GM18498 (cell line): ENCODE results near the gene GNB5.

ENCODE experiments used
- ATAC-seq: cut with Tn5 transposase; IDR thresholded peaks from one replicate; pipeline ENCODE4 v1.9.1; 2021; ENCODE audit warnings: mild to moderate bottlenecking, moderate library complexity; ENCODE audit not compliant: unreplicated experiment

Gene GNB5

GRCh38 chr15:52208306-52208946 is 17.2 kb upstream of the GNB5 start:
- peak; percentile 78 for ATAC-seq

DNA sequence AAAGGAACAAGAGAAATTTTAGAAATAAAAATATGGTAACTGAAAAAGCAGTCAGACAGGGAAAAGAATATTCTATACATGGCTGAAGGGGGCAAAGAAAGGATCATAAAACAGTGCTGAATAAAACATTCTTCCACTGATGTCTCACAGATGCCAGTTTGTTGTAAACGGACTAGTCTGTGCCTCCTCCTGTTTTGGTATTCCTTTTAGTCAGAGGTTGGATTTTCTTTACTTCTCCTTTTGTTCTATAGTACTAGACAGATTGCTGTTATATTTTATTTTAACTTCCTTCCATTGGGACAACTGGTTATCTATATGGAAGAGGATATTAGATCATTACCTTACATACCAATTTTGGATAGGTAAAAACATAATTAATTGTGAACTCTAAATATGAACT is 16.0 kb upstream of the GNB5 start:
- no peak for ATAC-seq

- ATAC-seq, result no peak
Observed at GRCh38 chr15:52206446-52206845, 15.3 kb upstream of the GNB5 start.

GRCh38 chr15:52204657-52205056 is 13.5 kb upstream of the GNB5 start:
- ATAC-seq, result no peak

DNA sequence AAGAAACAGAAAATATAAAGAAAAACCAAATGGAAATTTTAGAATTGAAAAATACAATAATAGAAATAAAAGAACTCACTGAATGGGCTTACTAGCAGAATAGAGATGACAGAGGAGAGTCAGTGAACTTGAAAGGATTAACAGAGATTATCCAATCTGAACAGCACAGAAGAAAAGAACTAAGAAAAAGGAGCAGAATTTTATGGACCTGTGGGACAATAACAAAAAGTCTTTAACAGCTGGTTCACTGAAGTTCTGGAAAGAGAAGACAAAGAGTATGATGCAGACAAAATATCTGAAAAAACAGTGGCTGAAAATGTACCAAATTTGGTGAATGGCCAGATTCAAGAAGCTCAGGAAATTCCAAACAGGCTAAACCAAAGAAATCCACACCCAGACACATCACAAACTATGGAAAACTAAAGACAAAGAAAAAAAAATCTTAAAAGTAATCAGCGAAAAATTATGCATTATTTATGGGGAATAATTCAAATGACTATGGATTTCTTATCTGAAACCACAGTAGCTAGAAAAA is 9.7 kb upstream of the GNB5 start:
- ATAC-seq, result no peak

GRCh38 chr15:52199271-52199670 is 8.1 kb upstream of the GNB5 start:
- no peak for ATAC-seq

DNA sequence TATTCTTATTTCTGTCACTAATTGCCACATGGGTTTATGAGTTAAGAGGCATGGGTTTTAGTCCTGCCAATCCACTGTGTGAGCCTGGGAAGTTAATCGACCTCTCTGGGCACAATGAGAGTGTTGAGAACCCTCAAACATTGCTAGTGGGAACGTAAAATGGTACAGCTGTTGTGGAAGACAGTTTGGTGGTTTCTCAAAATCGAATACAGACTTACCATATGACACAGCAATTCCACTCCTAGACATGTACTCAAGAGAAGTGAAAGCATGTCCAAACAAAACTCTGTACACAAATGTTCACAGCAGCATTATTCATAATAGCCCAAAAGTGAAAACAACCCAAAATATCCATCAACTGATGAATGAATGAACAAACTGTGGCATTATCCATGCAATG is 5.7 kb upstream of the GNB5 start:
- no peak for ATAC-seq

- no peak for ATAC-seq
Observed at GRCh38 chr15:52193791-52194190, 2.6 kb upstream of the GNB5 start.

GRCh38 chr15:52193321-52193720 is 2.1 kb upstream of the GNB5 start:
- ATAC-seq, result no peak

GRCh38 chr15:52186651-52187486 is 4.3 kb downstream of the GNB5 start:
- ATAC-seq, result no peak

DNA sequence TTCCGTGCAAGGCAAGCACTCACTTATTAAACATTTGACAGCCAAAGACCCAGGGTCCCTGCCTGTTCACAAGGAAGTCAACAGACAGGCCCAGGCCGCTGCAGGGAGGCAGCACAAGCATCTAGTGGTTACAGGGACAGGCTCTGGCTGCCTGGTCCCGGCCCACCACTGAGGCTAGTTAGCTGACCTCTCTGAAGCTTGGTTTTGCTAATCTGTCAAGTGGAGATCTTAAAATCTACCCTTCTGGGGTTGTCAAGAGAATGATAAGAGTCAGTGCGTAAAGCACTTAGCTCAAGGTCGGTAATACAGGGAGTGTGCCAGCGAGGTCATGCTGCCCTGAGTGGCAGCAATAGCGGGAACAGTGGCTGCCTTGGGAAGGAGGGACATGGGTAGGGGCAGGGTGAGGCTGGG is 6.0 kb downstream of the GNB5 start:
- no peak for ATAC-seq

DNA sequence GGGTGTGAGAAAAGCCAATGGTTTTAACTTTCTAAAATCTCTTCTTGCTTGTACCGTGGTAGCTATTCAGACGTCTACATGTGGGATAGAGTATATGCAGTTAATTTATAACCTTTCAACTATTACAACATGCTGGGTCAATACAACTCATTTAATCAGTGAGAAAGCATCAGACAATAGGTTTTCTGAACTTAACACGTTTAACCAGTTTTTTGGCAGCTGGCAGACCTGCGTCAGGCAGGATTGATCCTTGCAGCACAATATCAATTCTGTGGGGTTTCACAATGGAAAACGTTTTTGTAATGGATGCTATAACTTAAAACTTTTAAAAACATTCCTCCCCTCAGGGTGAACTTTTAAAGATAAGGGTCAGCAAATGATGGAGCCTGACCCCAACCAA is 6.5 kb downstream of the GNB5 start:
- no peak for ATAC-seq

DNA sequence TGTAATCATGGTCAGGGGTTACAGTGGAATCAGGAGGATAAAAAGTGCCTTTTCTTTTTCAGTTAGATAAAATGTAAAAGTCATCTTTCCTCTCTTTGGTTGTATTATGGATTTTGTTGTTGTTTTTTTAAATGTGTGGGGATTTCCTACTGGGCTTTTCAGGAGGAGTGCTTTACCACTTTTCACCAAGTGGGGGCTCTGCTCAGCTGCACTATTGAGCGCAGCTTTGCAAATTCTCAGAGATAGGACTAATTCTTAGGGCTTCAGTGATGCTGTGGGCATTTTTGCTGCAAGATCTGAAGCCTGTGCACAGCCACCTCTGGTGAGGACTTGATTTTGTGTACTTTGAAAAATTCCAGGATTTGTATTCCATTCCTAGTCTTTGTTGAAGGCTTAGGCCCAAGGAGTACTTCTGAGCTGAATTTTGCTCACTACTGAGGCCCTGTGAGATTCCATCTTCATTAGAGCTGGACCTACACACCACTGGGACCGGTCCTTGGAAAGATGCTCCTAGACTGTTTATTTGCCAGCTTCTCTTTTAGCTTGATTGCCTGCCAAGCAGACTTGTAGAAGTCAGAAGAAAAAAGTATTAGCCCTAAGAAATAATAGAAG is 7.5 kb downstream of the GNB5 start:
- no peak for ATAC-seq

DNA sequence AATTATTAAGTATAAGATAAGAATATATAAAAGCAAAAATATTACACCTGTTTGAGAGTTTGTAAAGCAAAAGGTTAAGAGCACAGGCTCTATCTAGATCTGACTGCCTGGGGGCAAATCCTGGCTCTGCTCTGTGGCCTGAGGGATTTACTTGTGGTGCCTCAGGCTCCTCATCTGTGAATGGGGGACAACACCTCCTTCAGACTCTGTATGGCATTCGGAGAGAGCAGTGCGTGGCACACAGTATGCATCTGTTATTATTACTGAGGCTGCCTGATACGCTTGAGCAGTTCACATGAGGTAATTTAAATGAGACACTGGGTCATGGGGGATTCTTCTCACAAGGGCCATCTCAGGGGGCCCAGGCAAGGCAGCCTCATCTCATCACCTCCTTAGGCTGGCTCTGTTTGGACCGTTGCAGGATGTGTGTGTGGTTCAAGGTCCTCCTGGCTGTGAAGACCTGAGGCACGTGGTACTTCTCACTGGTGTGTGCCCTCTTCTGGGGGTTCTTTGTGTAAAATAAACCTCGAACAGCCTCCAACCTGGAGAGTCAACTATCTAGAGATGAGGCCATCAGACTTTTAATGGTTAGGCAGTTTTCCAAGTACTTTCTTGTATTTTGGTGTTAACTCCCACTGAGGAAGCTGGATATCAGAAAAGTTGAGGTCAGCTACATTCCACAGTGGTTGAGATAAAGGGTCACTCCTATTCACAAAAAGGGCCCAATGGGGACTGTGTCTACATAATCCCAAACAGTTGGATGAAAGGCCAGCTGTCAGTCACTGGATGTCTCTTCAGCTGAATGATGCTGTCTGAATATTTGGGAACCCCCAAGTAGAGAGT is 9.0 kb downstream of the GNB5 start:
- ATAC-seq, result no peak

DNA sequence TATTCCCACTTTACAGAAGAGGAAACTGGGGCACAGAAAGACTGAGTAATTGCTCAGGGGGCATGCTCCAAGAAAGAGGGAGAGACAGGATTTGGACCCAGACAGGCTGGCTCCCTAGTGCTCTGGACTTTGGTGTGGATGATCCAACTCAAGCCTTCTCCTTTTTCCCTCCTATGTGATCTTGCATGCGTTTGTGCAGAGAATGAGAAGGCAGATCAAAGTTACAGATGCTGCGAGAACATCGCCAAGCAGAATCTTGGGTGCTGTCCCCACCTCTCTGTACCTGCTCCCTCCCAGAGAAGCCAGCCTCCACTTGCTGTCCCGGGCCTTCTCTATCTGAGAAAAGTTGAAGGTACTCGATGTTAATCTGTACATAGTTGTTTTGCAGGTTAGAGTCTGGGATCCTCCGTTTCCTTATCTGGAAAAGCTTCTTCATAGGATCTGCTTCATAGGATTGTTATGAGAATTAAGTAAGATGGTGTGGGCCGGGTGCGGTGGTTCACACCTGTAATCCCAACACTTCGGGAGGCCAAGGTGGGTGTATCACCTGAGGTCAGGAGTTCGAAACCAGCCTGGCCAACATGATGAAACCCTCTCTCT is 10.2 kb downstream of the GNB5 start:
- ATAC-seq, result no peak

- ATAC-seq, result peak; percentile 31
Observed at GRCh38 chr15:52180196-52180835, 10.9 kb downstream of the GNB5 start.

GRCh38 chr15:52179278-52180195 is 11.7 kb downstream of the GNB5 start:
- peak; percentile 89 for ATAC-seq

- no peak for ATAC-seq
Observed at GRCh38 chr15:52178765-52179164, 12.4 kb downstream of the GNB5 start.

GRCh38 chr15:52172869-52173268 is 18.3 kb downstream of the GNB5 start:
- ATAC-seq, result no peak
